HCT116 (cell line): ENCODE measurements around the gene ELAVL3. TPM values are rescaled to one million over a fixed set of nuclear protein-coding genes. Genes with fewer than 3 reads are reported as not detected.
"Not testable (repeated sequence)": the region's sequence is repeated elsewhere in the genome, so short reads cannot be mapped to it uniquely, and the experiment has no call there.

ENCODE experiments used
- ATAC-seq: fragments of 200-7000 bp; cut with Tn5 transposase; 2 replicates; pipeline ENCODE4 v1.9.1; 2020; ENCODE audit warnings: mild to moderate bottlenecking, moderate library complexity
- BruUV-seq: library from RNA; stranded (reverse); fragments of 400-500 nt; replicated peaks from 2 replicates; lab custom pipeline; 2021; lab: Mats Ljungman, UMichigan
- CTCF ChIA-PET: fragments of 300-600 bp; sonication (Branson Sonifier 250); formaldehyde crosslinking; loops from one replicate; lab custom pipeline; 2021; ENCODE audit warnings: antibody characterized with exemption; lab: Charles Lee
- POLR2A ChIA-PET: fragments of 300-600, 350-600 bp; sonication (Branson Sonifier 250); formaldehyde crosslinking; loops from one replicate; lab custom pipeline; 2021; ENCODE audit warnings: antibody characterized with exemption; lab: Charles Lee
- RAD21 ChIA-PET, 2 experiments: fragments of 300-600 bp; sonication (Branson Sonifier 250); formaldehyde crosslinking; loops; one replicate each; lab custom pipeline; 2023; ENCODE audit warnings: low total read pairs in 2 of 2; ENCODE audit not compliant: uncharacterized antibody in 2 of 2, unreplicated experiment in 2 of 2, low non-redundant PET in 1 of 2; lab: Charles Lee
- DNase-seq: peaks from one replicate; pipeline ENCODE4 v3.0.0-alpha.2; 2010; ENCODE audit warnings: low read depth, low spot score
- H2AFZ ChIP-seq: fragments of 200-600 bp; shearing (Covaris generic), sonication (generic); 2 replicates; pipeline ENCODE4 v1.6.1; 2017; ENCODE audit warnings: low read depth, mixed run types, mixed read lengths, antibody characterized with exemption, low read length; ENCODE audit not compliant: poor library complexity, severe bottlenecking
- H3K27ac ChIP-seq: 2 replicates; pipeline ENCODE4 v1.5.1; 2012; ENCODE audit warnings: low read depth, low read length
- H3K27me3 ChIP-seq: fragments of 200-600 bp; sonication (generic); 2 replicates; pipeline ENCODE4 v1.6.1; 2016; ENCODE audit warnings: mixed run types, low read length, mixed read lengths; ENCODE audit not compliant: insufficient read depth
- H3K36me3 ChIP-seq, 2 experiments: fragments of 200-500 bp in 1 of 2; fragments of 200-600 bp in 1 of 2; sonication (Bioruptor generic) in 1 of 2; sonication (generic) in 1 of 2; 2 replicates each; pipeline versions ENCODE4 v1.5.1 to v1.6.1; 2014 to 2016; ENCODE audit warnings: low read length in 2 of 2, inconsistent platforms in 1 of 2, mixed read lengths in 1 of 2, mixed run types in 1 of 2; ENCODE audit not compliant: insufficient read depth in 2 of 2, control insufficient read depth in 1 of 2
- H3K4me1 ChIP-seq, 2 experiments: fragments of 200-600 bp in 1 of 2; sonication (generic) in 1 of 2; 2 replicates each; pipeline versions ENCODE4 v1.5.1 to v1.6.1; 2012 to 2017; ENCODE audit warnings: low read length in 2 of 2, inconsistent platforms in 1 of 2, mild to moderate bottlenecking in 1 of 2, mixed read lengths in 1 of 2, mixed run types in 1 of 2, moderate library complexity in 1 of 2; ENCODE audit not compliant: insufficient read depth in 2 of 2, control insufficient read depth in 1 of 2
- H3K4me2 ChIP-seq: fragments of 200-600 bp; sonication (generic); 2 replicates; pipeline ENCODE4 v1.6.1; 2017; ENCODE audit warnings: mixed run types, low read length, mixed read lengths
- H3K4me3 ChIP-seq, 2 experiments: fragments of 200-600 bp in 1 of 2; sonication (generic) in 1 of 2; replicated peaks in 1 of 2; 2 replicates each; pipeline ENCODE4 v1.5.1; 2011 to 2016; ENCODE audit warnings: low read length in 2 of 2, control low read depth in 1 of 2, low read depth in 1 of 2, mild to moderate bottlenecking in 1 of 2, mixed read lengths in 1 of 2, mixed run types in 1 of 2
- H3K79me2 ChIP-seq: fragments of 200-600 bp; sonication (generic); 2 replicates; pipeline ENCODE4 v1.6.1; 2017; ENCODE audit warnings: mild to moderate bottlenecking, mixed run types, low read length, moderate library complexity, mixed read lengths; ENCODE audit not compliant: insufficient read depth
- H3K9ac ChIP-seq: fragments of 200-600 bp; sonication (generic); 2 replicates; pipeline ENCODE4 v1.6.1; 2016; ENCODE audit warnings: low read length, mixed read lengths
- H3K9me2 ChIP-seq: fragments of 200-600 bp; sonication (generic), shearing (Covaris generic); 2 replicates; pipeline ENCODE4 v1.6.1; 2017; ENCODE audit warnings: mixed run types, mild to moderate bottlenecking, moderate library complexity; ENCODE audit not compliant: insufficient read depth
- H3K9me3 ChIP-seq, 2 experiments: fragments of 200-500 bp in 1 of 2; fragments of 200-600 bp in 1 of 2; sonication (Bioruptor generic) in 1 of 2; sonication (generic) in 1 of 2; 2 replicates each; pipeline ENCODE4 v1.6.1; 2014 to 2017; ENCODE audit warnings: low read length in 2 of 2, mixed read lengths in 2 of 2, inconsistent platforms in 1 of 2, low read depth in 1 of 2, mild to moderate bottlenecking in 1 of 2, mixed run types in 1 of 2, moderate library complexity in 1 of 2; ENCODE audit not compliant: control insufficient read depth in 1 of 2, insufficient read depth in 1 of 2
- H4K20me1 ChIP-seq: fragments of 200-600 bp; sonication (generic), shearing (Covaris generic); 2 replicates; pipeline ENCODE4 v1.6.1; 2017; ENCODE audit warnings: mixed run types, mild to moderate bottlenecking, moderate library complexity; ENCODE audit not compliant: insufficient read depth
- ATF3 ChIP-seq: IDR thresholded peaks from 2 replicates; pipeline ENCODE4 v1.6.1; 2012
- CEBPB ChIP-seq: IDR thresholded peaks from 2 replicates; pipeline ENCODE4 v1.6.1; 2012; ENCODE audit warnings: low read depth
- CTCF ChIP-seq, 3 experiments: fragments of 200-600 bp in 1 of 3; sonication (generic) in 1 of 3; IDR thresholded peaks in 2 of 3; conservative IDR thresholded peaks in 1 of 3; 2 replicates each; pipeline ENCODE4 v1.5.1; 2012 to 2017; ENCODE audit warnings: low read depth in 2 of 3, low read length in 2 of 3, antibody characterized with exemption in 1 of 3, borderline replicate concordance in 1 of 3, control low read depth in 1 of 3, mild to moderate bottlenecking in 1 of 3, mixed read lengths in 1 of 3, mixed run types in 1 of 3, moderate library complexity in 1 of 3; ENCODE audit not compliant: insufficient read depth in 1 of 3
- ELF1 ChIP-seq: IDR thresholded peaks from 2 replicates; pipeline ENCODE4 v1.6.1; 2012; ENCODE audit warnings: low read depth, borderline replicate concordance
- EZH2 ChIP-seq: fragments of 200-600 bp; sonication (generic); IDR thresholded peaks from 2 replicates; pipeline ENCODE4 v1.6.1; 2017; ENCODE audit warnings: antibody characterized with exemption, mixed run types
- EZH2phosphoT487 ChIP-seq: fragments of 200-600 bp; IDR thresholded peaks from 2 replicates; pipeline ENCODE4 v1.6.1; 2018; ENCODE audit warnings: antibody characterized with exemption, borderline replicate concordance
- FOSL1 ChIP-seq: IDR thresholded peaks from 2 replicates; pipeline ENCODE4 v1.6.1; 2012; ENCODE audit warnings: low read depth
- MAX ChIP-seq: IDR thresholded peaks from 2 replicates; pipeline ENCODE4 v1.6.1; 2012
- POLR2A ChIP-seq: IDR thresholded peaks from 2 replicates; pipeline ENCODE4 v1.7.0; 2011; ENCODE audit warnings: borderline replicate concordance; ENCODE audit not compliant: insufficient read depth, insufficient read length; ENCODE audit errors: extremely low read depth
- RAD21 ChIP-seq: IDR thresholded peaks from 2 replicates; pipeline ENCODE4 v1.6.1; 2012; ENCODE audit warnings: low read depth, mild to moderate bottlenecking
- SIN3A ChIP-seq: IDR thresholded peaks from 2 replicates; pipeline ENCODE4 v1.6.1; 2012; ENCODE audit warnings: low read depth
- SP1 ChIP-seq: IDR thresholded peaks from 2 replicates; pipeline ENCODE4 v1.6.1; 2012; ENCODE audit warnings: low read depth
- ZBTB33 ChIP-seq: IDR thresholded peaks from 2 replicates; pipeline ENCODE4 v1.6.1; 2011; ENCODE audit warnings: mild to moderate bottlenecking, low read length, moderate library complexity; ENCODE audit not compliant: insufficient replicate concordance; ENCODE audit errors: extremely low read depth
- ZFX ChIP-seq: fragments of 450-650 bp; IDR thresholded peaks from 2 replicates; pipeline ENCODE4 v1.6.1; 2017
- intact Hi-C: fragments of 100-400 bp; cut with micrococcal nuclease; formaldehyde crosslinking; loops from 2 replicates; pipeline ENCODE4 v1.10.0; 2022
- total RNA-seq: library from RNA; stranded (reverse); gene quantifications from one replicate; pipeline ENCODE4 v1.2.1, GENCODE V29; 2021; ENCODE audit not compliant: unreplicated experiment

Gene ELAVL3
- total RNA-seq, 1 experiment from 2014 or later: 0.05 TPM

- not testable (repeated sequence) for DNase-seq
Measured at GRCh38 chr19:11406703-11407236, 74.1 kb downstream of the ELAVL3 start.

GRCh38 chr19:11405846-11406643 is 74.8 kb downstream of the ELAVL3 start:
- no peak overlapping the region for H3K4me2 ChIP-seq
- no TSS peak for BruUV-seq
- DNase-seq (no peak), ATAC-seq (no peak)
- ChIA-PET POLR2A (interaction anchor here (0.9 to 2.3 kb wide), 3 partner anchors 12 to 25 kb away, joined by 3 to 8 read pairs (median 4); partner anchors contain the start of gene EPOR), RAD21 (interaction anchor here in 1 of 2 experiments (0.6 kb wide), 1 partner anchor 131 kb away, joined by 3 read pairs; no protein-coding TSS in a partner anchor), CTCF (interaction anchor here (1.5 kb wide), 1 partner anchor 29 kb away, joined by 4 read pairs; the partner anchor contains the start of genes ODAD3 and PRKCSH)
- H3K9ac ChIP-seq: no peak overlapping the region
- peaks cover 11 to 16% of the 10 kb centered on the region in 2 experiments for H3K36me3 ChIP-seq
- peaks cover 0 to 7% of the 10 kb centered on the region in 2 experiments; a peak in 3 of 4 replicates for H3K4me1 ChIP-seq
- intact Hi-C loops: no loop called here
- no peaks in the 10 kb centered on the region for H3K9me2 ChIP-seq
- no peak overlapping the region for H2AFZ ChIP-seq
- H3K27ac ChIP-seq: no peak overlapping the region
- no peak overlapping the region for H3K4me3 ChIP-seq
- no peaks in the 10 kb centered on the region for H3K27me3 ChIP-seq
- H3K9me3 ChIP-seq: no peaks in the 10 kb centered on the region
- H3K79me2 ChIP-seq: no peaks in the 10 kb centered on the region; the same call in 1 of the 2 replicates
- no peaks in the 10 kb centered on the region for H4K20me1 ChIP-seq
- TF ChIP-seq CEBPB (no peak), ATF3 (no peak), FOSL1 (no peak), SIN3A (no peak), ELF1 (no peak), ZBTB33 (no peak), MAX (no peak), CTCF (IDR thresholded peaks at IDR 0.05 in 2 of 3, conservative IDR thresholded peaks at IDR 0.05 in 1 of 3; ENCODE audit: borderline replicate concordance in 1 of 3, insufficient read depth in 1 of 3, low read depth in 2 of 3, low read length in 2 of 3) (no peak), RAD21 (no peak), EZH2 (no peak), SP1 (no peak), POLR2A (no peak), ZFX (no peak), EZH2phosphoT487 (no peak)

More at GRCh38 chr19:11406703-11407236, 74.1 kb downstream of the ELAVL3 start:
- H3K4me3 ChIP-seq, intact Hi-C loops, H3K4me1 ChIP-seq, H3K9ac ChIP-seq, H3K4me2 ChIP-seq, H3K9me3 ChIP-seq, H4K20me1 ChIP-seq, BruUV-seq, H3K27ac ChIP-seq, H3K9me2 ChIP-seq, H2AFZ ChIP-seq, H3K79me2 ChIP-seq, H3K27me3 ChIP-seq, ATAC-seq: not testable (repeated sequence)
- ChIA-PET POLR2A (interaction anchor here (1.2 to 2.3 kb wide), 2 partner anchors 12 to 26 kb away, joined by 3 to 8 read pairs; no protein-coding TSS in a partner anchor), CTCF (interaction anchor here (1.5 kb wide), 1 partner anchor 29 kb away, joined by 4 read pairs; the partner anchor contains the start of genes ODAD3 and PRKCSH), RAD21 (interaction anchor here in 1 of 2 experiments (0.7 kb wide), 1 partner anchor 23 kb away, joined by 3 read pairs; the partner anchor contains the start of gene EPOR)
- peaks cover 11 to 14% of the 10 kb centered on the region in 2 experiments for H3K36me3 ChIP-seq
